ENCODE data around the gene TLR3.

- TF ChIP-seq SRF (IDR thresholded peaks at IDR 0.05; ENCODE audit: low read depth, low read length): no peak
- no peak for TF ChIP-seq TAF1 (IDR thresholded peaks at IDR 0.05; ENCODE audit: low read depth, low read length)
- no peak for TF ChIP-seq SP1 (IDR thresholded peaks at IDR 0.05; ENCODE audit: low read depth, low read length)
- no peak for TF ChIP-seq EZH2 (IDR thresholded peaks at IDR 0.05; ENCODE audit: low read depth, low read length, severe bottlenecking)
- no peak for TF ChIP-seq RFX5 (IDR thresholded peaks at IDR 0.05; ENCODE audit: borderline replicate concordance, low read depth, low read length)
- no peak for TF ChIP-seq JUND (IDR thresholded peaks at IDR 0.05; ENCODE audit: low read length)
- TF ChIP-seq RAD21 (IDR thresholded peaks at IDR 0.05 in 1 of 2, conservative IDR thresholded peaks at IDR 0.05 in 1 of 2; ENCODE audit: low read depth in 2 of 2, low read length in 2 of 2): no peak
- TF ChIP-seq SUZ12 (IDR thresholded peaks at IDR 0.05; ENCODE audit: low read length): no peak
- no peak for TF ChIP-seq CHD2 (IDR thresholded peaks at IDR 0.05; ENCODE audit: low read length)
- TF ChIP-seq CTCF (IDR thresholded peaks at IDR 0.05; ENCODE audit: control extremely low read depth in 1 of 3, insufficient read depth in 1 of 3, low read depth in 1 of 3, low read length in 3 of 3): no peak
- TF ChIP-seq TAF7 (optimal IDR thresholded peaks at IDR 0.05; ENCODE audit: borderline replicate concordance, low read depth, low read length): no peak
- TF ChIP-seq POLR2AphosphoS5 (IDR thresholded peaks at IDR 0.05; ENCODE audit: low read depth, low read length): no peak
- TF ChIP-seq EP300 (IDR thresholded peaks at IDR 0.05; ENCODE audit: borderline replicate concordance in 1 of 2, low read depth in 2 of 2, low read length in 2 of 2): no peak
Observed at GRCh38 chr4:186025408-186025690, 43.6 kb upstream of the TLR3 start.
